CD1c-positive myeloid dendritic cell (primary cell): ENCODE measurements around the gene R3HDM2.

Experiments used
- DNase-seq: peaks from one replicate; pipeline ENCODE4 v3.0.0-alpha.2; 2016; ENCODE audit errors: extremely low spot score

Gene R3HDM2

GRCh38 chr12:57240066-57240921 lies 190.5 kb downstream of the R3HDM2 start:
- peak; percentile 94 for DNase-seq

DNA sequence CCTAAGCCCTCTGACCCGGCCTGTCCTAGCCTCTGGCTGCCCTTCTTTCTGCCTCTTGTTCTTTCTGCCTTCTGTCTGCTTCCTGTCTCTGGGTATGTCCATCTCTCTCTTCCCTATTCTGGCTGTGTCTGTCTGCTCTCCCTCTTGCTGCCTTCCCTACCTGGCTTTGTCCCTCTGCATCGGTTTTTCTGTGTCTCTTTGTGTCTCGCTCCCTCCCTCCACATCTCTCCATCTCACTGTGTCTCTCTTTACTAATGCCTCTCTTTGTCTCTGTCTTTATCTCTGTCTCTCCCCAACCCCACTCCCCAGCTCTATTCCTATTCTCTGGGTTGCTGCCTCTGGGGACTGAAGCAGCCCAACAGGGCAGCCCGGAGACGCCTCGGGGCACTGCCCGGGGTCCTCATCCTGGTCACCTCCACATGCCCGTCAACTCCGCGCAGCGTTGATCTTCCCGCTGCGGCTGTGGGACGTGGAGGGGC lies 191.2 kb downstream of the R3HDM2 start:
- no peak for DNase-seq

- peak; percentile 95 for DNase-seq
Measured at GRCh38 chr12:57238854-57239554, 191.8 kb downstream of the R3HDM2 start.

- no peak for DNase-seq
Measured at GRCh38 chr12:57237932-57238853, 192.7 kb downstream of the R3HDM2 start.

- DNase-seq, result no peak
Measured at GRCh38 chr12:57237596-57237931, 193.3 kb downstream of the R3HDM2 start.

DNA sequence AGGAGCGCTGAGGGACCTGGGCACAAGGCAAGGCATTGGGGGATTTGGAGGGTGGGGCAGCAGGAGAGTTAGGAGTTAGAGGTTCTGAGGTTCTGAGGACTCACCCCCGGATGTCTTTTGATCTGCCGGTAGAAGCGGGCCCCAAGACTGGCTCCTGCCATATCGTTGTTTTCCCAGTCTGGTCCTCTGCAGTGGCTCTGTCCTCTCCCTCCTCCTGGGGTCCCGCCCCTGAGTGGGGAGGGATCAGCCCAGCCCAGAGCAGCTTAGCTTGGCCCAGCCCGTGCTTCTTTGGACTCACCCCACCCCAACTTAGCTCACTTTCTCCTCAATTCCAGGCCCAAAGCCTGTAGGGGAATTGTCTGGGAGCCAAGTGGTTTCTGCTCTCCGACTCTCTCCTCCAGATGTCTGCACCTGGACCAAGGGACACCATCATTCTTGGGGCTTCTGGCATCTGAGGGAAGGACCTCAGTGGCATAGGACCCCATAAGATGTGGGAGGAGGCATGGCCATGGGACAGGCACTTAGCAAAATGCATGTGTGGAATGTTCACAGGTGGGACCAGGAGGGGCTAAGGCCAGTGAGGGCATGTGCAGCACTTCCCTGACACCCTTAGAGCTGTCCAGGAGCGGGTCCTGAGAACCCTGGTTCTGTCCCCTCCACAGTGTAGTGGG lies 193.8 kb downstream of the R3HDM2 start:
- no peak for DNase-seq

DNA sequence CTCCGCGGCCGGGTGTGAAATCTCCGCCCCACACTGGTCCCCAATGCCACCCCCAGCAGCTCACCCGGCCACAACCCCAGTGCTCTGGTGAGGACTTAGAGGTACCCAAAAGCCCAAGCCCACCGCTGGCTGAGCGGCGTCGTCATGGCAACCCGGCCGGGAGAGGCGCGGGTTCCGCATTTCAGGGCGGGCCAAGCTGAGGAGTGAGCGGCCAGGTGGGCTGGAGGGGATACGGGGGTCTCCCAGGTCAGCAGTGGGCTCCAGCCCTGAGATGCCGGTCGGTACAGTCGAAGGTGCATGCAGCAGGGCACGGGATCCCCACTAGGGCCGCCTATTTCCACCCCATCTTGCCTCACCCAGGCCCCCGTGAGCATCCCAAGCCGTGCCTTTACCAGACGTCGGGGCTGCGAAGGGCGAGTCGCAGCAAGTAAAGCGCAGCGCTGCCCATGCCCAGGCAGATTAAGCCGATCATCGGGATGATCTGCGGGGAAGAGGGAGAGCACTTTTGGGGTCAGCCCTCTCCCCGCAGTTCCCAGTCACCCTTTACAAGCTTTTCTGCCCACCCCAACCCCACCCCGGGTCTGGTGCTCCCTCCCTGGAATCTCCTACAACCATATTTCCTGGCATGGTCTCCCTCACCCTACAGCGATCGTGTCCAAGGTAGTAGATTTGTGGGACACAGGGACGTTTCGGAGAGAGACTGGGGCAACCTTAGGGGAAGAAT lies 194.5 kb downstream of the R3HDM2 start:
- no peak for DNase-seq

GRCh38 chr12:57235728-57236131 lies 195.1 kb downstream of the R3HDM2 start:
- no peak for DNase-seq

DNA sequence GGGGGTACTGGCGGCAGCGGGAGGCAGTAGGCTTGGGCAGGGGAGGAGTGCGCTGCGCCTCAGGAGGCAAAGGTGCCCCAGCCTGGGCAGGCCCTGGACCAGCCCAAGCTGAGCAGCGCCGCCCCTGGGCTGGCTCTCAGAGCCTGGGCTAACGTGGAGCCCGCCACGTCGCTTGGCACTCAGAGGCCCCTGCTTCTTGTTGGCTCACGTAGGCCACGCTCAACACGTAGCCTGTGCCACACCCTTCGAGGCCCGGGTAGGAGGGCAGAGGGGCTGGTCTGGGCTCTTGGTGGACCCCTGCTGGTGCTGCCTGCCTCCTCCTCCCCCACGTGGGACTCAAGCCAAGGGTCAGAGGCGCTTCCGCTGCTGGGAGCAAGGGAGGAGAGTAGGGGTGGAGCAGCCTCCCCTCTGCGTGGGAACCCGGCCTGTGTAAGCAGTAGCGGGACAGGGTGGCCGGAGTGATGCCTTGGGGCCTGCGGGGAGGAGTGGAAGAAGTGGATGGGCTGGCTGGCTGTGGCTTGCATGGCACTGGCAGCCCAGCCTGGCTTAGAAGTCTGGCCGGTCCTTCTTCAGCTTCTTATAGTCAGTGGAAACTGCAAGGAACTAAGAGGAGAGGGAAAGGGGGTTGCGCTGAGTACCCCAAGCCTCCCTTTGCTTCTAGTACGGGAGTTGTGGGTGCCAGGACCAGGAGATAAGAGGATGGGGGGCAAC lies 195.7 kb downstream of the R3HDM2 start:
- no peak for DNase-seq

GRCh38 chr12:57234571-57235016 lies 196.2 kb downstream of the R3HDM2 start:
- DNase-seq, result peak; percentile 79

- no peak for DNase-seq
Measured at GRCh38 chr12:57234233-57234570, 196.6 kb downstream of the R3HDM2 start.

DNA sequence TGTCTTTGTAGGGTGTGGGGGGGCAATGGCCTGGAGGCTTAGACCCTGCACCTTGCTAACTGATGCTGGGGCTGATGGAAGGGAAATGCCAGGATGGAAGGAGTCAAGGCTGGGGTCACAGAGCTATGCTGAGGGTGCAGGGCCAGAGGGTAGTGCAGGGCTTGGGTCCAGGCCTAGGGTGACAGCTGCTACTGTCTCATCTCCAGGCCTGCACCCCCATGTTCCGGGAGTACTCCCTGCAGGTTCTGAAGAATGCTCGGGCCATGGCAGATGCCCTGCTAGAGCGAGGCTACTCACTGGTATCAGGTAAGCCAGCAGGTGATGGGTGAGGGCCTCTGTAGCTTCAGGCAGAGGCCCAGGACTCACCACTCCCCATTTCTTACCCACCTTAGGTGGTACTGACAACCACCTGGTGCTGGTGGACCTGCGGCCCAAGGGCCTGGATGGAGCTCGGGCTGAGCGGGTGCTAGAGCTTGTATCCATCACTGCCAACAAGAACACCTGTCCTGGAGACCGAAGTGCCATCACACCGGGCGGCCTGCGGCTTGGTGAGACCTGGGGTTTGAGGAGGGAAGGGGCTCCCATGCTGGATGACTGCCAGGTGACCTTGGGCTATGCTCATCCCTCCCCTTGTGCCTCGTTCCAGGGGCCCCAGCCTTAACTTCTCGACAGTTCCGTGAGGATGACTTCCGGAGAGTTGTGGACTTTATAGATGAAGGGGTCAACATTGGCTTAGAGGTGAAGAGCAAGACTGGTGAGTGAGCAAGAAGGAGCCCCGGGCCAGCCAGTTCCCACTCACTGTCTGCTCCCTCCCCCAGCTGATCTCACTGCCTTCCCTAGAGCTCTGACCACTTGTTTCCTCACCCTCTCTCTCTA lies 197.2 kb downstream of the R3HDM2 start:
- peak; percentile 62 for DNase-seq

- no peak for DNase-seq
Measured at GRCh38 chr12:57232156-57232756, 198.6 kb downstream of the R3HDM2 start.

DNA sequence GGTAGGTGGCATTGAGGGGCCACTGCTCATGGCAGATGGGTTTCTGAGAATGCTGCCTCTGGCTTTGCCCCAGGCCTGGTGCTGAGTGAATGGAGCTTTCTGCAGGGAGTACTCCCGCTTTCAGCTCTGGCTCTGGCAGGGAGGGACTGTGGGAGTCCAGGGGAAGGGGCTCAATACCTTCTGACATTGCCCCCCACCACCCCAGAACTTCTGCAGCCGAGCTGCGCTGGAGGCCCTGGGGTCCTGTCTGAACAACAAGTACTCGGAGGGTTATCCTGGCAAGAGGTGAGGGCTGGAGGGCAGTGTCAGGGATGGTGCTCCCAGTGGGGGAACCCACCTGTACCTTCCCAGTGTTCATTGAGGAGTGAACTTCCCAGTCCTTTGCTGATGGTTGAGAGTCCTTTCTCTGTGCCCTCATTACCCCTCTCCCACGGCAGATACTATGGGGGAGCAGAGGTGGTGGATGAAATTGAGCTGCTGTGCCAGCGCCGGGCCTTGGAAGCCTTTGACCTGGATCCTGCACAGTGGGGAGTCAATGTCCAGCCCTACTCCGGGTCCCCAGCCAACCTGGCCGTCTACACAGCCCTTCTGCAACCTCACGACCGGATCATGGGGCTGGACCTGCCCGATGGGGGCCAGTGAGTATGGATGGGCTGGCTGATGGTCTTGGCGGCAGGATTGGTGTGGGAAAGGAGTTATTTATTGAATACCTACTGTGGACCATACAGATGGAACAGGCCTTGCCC lies 199.4 kb downstream of the R3HDM2 start:
- DNase-seq, result no peak

DNA sequence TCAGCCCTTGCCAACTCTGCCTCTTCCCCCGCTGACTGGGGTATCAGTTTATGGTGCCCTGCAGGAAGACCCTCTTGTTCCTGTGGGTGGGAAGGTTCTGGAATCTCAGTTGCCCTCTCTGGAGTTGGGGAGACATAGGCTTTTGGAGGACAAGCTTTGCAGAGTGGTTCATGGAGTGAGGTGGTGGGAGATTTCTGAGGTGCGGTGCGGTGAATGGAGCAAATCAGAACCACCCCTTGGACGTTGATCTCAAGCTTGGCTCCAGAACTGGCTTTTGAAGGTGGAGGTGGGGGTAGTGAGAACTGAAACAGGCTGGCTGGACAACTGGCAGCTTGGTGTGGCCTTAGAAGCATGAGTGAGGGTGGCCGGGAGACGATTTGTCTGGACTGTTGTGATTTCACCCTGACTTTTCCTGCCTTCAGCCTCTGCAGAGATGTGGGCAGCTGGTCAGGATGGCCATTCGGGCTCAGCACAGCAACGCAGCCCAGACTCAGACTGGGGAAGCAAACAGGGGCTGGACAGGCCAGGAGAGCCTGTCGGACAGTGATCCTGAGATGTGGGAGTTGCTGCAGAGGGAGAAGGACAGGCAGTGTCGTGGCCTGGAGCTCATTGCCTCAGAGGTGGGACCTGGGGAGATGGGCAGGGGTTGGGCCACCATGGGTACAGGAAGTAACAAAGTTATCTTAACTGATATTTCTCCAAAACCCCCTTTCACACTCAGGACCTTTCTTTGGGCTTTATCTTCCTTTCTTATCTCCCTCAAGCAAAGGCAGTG lies 200.3 kb downstream of the R3HDM2 start:
- no peak for DNase-seq

DNA sequence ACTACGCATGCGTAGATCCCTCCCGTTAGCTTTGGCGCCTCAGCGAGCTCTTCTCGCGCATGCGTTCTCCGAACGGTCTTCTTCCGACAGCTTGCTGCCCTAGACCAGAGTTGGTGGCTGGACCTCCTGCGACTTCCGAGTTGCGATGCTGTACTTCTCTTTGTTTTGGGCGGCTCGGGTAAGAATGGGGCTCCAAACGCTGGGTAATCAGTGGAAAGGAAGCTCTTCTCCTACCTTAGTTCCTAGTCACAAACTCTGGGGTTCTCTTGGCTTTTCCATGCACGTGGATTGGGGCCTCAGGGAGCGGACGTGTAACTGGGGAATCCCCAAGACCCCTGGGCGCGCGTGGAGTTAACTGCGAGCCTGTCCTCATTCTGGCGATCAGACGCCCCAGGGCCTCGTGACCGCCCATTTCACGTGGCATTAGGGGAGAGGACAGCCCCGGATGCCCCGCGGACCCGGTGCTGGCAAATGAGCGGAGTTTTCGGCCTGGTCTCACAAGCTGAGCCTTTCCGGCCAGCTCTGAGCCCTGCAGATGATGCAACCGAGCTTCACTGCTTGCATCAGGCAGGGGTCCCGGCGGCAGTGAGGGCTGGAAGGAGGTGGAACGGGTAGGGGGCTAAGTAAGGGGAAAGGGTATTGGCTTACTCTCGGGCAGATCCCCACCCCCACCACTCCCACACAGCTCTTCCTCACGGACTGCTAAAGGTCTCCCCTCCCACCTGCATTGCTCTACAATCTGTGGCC lies 201.0 kb downstream of the R3HDM2 start, which contains the start of gene SHMT2:
TSS of gene SHMT2 (plus strand) at position 78 of the 747 bp plus-strand sequence. CDS start at position 146, 68 bp downstream.
- DNase-seq, result peak; percentile 98
